PC-3 (cell line): ENCODE data around the gene TIE1. TPM values are rescaled to one million over a fixed set of nuclear protein-coding genes. Genes with fewer than 3 reads are reported as not detected.

ENCODE experiments used
- ATAC-seq: fragments of 200-7000 bp; cut with Tn5 transposase; 2 replicates; pipeline ENCODE4 v1.9.1; 2020; ENCODE audit warnings: mild to moderate bottlenecking, moderate library complexity
- BruUV-seq: library from RNA; stranded (reverse); fragments of 400-500 nt; replicated peaks from 2 replicates; lab custom pipeline; 2021; lab: Mats Ljungman, UMichigan
- CTCF ChIA-PET: fragments of 300-600 bp; sonication (Branson Sonifier 250); formaldehyde crosslinking; loops from one replicate; lab custom pipeline; 2022; ENCODE audit warnings: antibody characterized with exemption; lab: Charles Lee
- POLR2A ChIA-PET: fragments of 300-600 bp; sonication (Branson Sonifier 250); formaldehyde crosslinking; loops from one replicate; lab custom pipeline; 2022; ENCODE audit warnings: antibody characterized with exemption; ENCODE audit not compliant: unreplicated experiment; lab: Charles Lee
- DNase-seq: peaks from one replicate; pipeline ENCODE4 v3.0.0-alpha.2; 2015
- H2AFZ ChIP-seq: fragments of 300-600 bp; sonication (generic); 2 replicates; pipeline ENCODE4 v1.6.0; 2016; ENCODE audit warnings: antibody characterized with exemption, low read length
- H3F3A ChIP-seq: fragments of 300-600 bp; sonication (generic); one replicate; pipeline ENCODE4 v1.6.0; 2017; ENCODE audit warnings: antibody characterized with exemption, low read length, control low read depth, mild to moderate bottlenecking; ENCODE audit not compliant: unreplicated experiment
- H3K27ac ChIP-seq: fragments of 300-600 bp; sonication (generic); 2 replicates; pipeline ENCODE4 v1.5.1; 2016; ENCODE audit warnings: mild to moderate bottlenecking, low read length
- H3K27me3 ChIP-seq: fragments of 300-600 bp; sonication (generic); 2 replicates; pipeline ENCODE4 v1.6.1; 2016; ENCODE audit warnings: low read length, mixed read lengths
- H3K36me3 ChIP-seq: fragments of 300-600 bp; sonication (generic); 2 replicates; pipeline ENCODE4 v1.6.1; 2016; ENCODE audit warnings: low read depth, mixed run types, low read length, mixed read lengths
- H3K4me1 ChIP-seq: fragments of 300-600 bp; sonication (generic); 2 replicates; pipeline ENCODE4 v1.5.1; 2016; ENCODE audit warnings: low read length; ENCODE audit not compliant: insufficient read depth
- H3K4me2 ChIP-seq: fragments of 300-600 bp; sonication (generic); 2 replicates; pipeline ENCODE4 v1.6.0; 2016; ENCODE audit warnings: low read length
- H3K4me3 ChIP-seq: fragments of 300-600 bp; sonication (generic); 2 replicates; pipeline ENCODE4 v1.5.1; 2016; ENCODE audit warnings: mild to moderate bottlenecking, low read length, mixed read lengths
- H3K79me2 ChIP-seq: fragments of 300-600 bp; sonication (generic); 2 replicates; pipeline ENCODE4 v1.6.1; 2017; ENCODE audit warnings: low read length, mixed read lengths
- H3K9ac ChIP-seq: fragments of 300-600 bp; sonication (generic); 2 replicates; pipeline ENCODE4 v1.6.0; 2016; ENCODE audit warnings: mild to moderate bottlenecking, low read length
- H3K9me2 ChIP-seq: fragments of 300-600 bp; sonication (generic); replicated peaks from 2 replicates; pipeline ENCODE4 v1.6.1; 2016; ENCODE audit warnings: mixed run types, low read length, mixed read lengths
- H3K9me3 ChIP-seq: fragments of 300-600 bp; sonication (generic); 2 replicates; pipeline ENCODE4 v1.6.1; 2016; ENCODE audit warnings: low read length, mixed read lengths
- H4K20me1 ChIP-seq: fragments of 300-600 bp; sonication (generic); 2 replicates; pipeline ENCODE4 v1.6.1; 2016; ENCODE audit warnings: low read length, mixed read lengths
- EZH2 ChIP-seq: fragments of 300-600 bp; sonication (generic); IDR thresholded peaks from one replicate; pipeline ENCODE4 v1.6.1; 2017; ENCODE audit warnings: antibody characterized with exemption, mild to moderate bottlenecking, low read length; ENCODE audit not compliant: unreplicated experiment
- EZH2phosphoT487 ChIP-seq: fragments of 300-600 bp; sonication (generic); IDR thresholded peaks from 2 replicates; pipeline ENCODE4 v1.6.1; 2018; ENCODE audit warnings: mild to moderate bottlenecking, antibody characterized with exemption, low read length, borderline replicate concordance
- intact Hi-C: fragments of 100-400 bp; cut with micrococcal nuclease; formaldehyde crosslinking; loops from 2 replicates; pipeline ENCODE4 v1.9.0; 2023
- total RNA-seq: library from RNA; depleted of rRNA; stranded (reverse); fragments of >200 nt; gene quantifications from 2 replicates; pipeline ENCODE4 v1.2.3, GENCODE V29; 2014
- TF ChIP-seq, protein P1 (sequence below): fragments of 300-600 bp; sonication (generic); conservative IDR thresholded peaks from 2 replicates; pipeline ENCODE4 v1.5.1; 2017; ENCODE audit warnings: antibody characterized with exemption, low read depth, mild to moderate bottlenecking, low read length

The TIE1 gene
- total RNA-seq, 1 experiment from 2014 or later: 1.5 TPM

DNA sequence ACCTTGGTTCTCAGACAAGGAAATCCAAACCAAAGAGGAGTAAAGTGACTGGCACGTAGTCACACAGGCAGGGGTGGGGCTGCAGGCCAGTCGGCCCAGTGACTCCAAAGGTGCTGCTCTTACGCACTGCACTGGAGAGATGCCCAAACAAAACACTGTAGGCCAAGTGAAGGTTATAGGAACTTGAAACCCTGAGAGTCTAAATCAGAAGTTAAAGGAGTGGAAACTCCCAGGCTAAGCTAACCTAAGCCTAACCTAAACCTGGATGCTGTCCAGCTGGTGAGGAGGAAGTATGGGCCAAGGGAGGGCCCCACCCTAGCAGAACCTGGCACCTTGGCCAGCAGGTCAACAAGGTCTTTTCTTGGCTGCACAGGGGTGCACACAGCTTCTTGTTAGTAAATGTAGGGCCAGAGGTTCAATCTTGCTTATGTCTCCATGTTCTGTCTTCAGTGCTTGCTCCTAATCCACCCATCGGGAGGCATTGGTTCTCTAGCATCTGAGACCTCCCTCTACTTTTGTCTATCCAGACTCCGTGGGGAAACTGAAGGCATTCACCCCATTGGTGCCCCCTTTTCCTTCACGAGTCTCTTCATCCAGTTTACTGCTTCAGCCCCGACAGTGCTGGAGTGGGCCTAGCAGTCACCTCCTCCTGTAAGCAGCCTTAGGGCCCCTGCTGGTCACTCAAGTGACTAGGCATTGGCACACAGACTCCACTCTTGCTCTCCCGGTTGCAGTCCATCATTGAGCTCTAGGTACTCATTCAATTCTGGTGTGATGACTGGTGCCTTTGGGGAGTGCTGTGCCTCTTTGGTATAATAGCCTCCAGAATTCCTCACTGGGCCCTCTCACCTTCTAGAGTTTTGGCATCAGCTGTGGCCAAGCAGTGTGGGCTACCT, 43.9 kb upstream of the TIE1 start:
- Histone ChIP-seq H3K27ac (no peak overlapping the region), H3K9me3 (0 out of 2 replicates have a peak, but pooled peaks cover 7% of the 10 kb centered on the region), H3F3A (no peaks in the 10 kb centered on the region), H3K4me3 (no peak overlapping the region), H3K4me2 (no peak overlapping the region), H3K4me1 (no peaks in the 10 kb centered on the region), H4K20me1 (no peaks in the 10 kb centered on the region), H3K9ac (no peak overlapping the region), H3K9me2 (no peaks in the 10 kb centered on the region), H3K79me2 (no peaks in the 10 kb centered on the region), H3K27me3 (no peaks in the 10 kb centered on the region), H2AFZ (no peak overlapping the region), H3K36me3 (no peaks in the 10 kb centered on the region)
- DNase-seq (no peak), ATAC-seq (no peak; the same call in 1 of the 2 replicates)
- ChIA-PET CTCF (no interaction called here), POLR2A (no interaction called here)
- TF ChIP-seq, protein P1, sequence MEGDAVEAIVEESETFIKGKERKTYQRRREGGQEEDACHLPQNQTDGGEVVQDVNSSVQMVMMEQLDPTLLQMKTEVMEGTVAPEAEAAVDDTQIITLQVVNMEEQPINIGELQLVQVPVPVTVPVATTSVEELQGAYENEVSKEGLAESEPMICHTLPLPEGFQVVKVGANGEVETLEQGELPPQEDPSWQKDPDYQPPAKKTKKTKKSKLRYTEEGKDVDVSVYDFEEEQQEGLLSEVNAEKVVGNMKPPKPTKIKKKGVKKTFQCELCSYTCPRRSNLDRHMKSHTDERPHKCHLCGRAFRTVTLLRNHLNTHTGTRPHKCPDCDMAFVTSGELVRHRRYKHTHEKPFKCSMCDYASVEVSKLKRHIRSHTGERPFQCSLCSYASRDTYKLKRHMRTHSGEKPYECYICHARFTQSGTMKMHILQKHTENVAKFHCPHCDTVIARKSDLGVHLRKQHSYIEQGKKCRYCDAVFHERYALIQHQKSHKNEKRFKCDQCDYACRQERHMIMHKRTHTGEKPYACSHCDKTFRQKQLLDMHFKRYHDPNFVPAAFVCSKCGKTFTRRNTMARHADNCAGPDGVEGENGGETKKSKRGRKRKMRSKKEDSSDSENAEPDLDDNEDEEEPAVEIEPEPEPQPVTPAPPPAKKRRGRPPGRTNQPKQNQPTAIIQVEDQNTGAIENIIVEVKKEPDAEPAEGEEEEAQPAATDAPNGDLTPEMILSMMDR: no peak
- TF ChIP-seq EZH2phosphoT487 (no peak), EZH2 (no peak)
- BruUV-seq: no TSS peak
- intact Hi-C loops: no loop called here

DNA sequence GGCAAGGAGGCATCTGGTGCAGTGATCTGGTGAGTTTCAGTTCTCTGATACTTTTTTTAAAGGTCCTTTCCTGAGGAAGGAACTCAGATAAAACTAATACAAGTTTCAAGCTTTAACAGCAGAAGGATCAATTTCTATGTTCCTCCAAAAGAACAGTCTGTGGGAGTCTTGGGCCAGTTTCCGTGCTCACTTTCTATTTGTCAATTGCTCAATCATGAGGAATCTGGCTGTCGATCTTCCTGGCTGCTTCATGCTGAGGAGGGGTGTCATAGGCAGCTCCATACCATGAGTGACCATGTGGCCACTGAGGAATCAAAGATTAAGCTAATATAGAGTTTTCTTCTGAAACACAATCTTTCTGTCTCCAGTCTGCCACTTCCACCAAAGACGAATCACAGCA, 42.4 kb upstream of the TIE1 start:
- CTCF ChIA-PET: no interaction called here
- Histone ChIP-seq H3K4me3 (no peak overlapping the region), H3K4me2 (no peak overlapping the region), H3K9me2 (no peaks in the 10 kb centered on the region), H2AFZ (no peak overlapping the region), H3K27ac (no peak overlapping the region), H3F3A (no peaks in the 10 kb centered on the region), H4K20me1 (no peaks in the 10 kb centered on the region), H3K79me2 (no peaks in the 10 kb centered on the region), H3K9me3 (peaks cover 12% of the 10 kb centered on the region), H3K27me3 (no peaks in the 10 kb centered on the region), H3K9ac (no peak overlapping the region), H3K36me3 (no peaks in the 10 kb centered on the region), H3K4me1 (no peaks in the 10 kb centered on the region)
- POLR2A ChIA-PET: no interaction called here
- no peak for TF ChIP-seq EZH2phosphoT487
- no peak for TF ChIP-seq EZH2
- TF ChIP-seq, protein P1: no peak
- intact Hi-C loops: no loop called here
- ATAC-seq: no peak
- DNase-seq: no peak
- no TSS peak for BruUV-seq

DNA sequence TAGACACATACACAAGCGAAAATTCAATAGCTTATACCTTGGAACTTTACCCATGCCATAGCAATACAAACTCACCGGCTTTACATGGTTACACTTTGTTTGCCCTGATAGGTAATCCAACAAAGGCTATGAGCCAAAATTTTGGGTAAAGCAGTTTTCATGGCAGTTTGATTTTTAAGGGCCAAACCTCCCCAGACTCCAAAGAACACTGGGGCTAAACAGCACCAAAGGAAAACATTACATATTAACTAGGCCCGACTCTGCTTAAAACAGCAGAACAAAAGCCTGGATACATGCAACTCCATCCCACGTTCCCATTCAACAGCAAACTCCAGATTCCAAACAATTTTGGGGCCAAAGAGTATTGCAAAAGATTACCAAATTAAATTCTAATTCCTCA, 35.4 kb upstream of the TIE1 start:
- DNase-seq (no peak), ATAC-seq (no peak)
- ChIA-PET CTCF (no interaction called here), POLR2A (no interaction called here)
- peaks cover 6% of the 10 kb centered on the region for H3K4me1 ChIP-seq
- intact Hi-C loops: no loop called here
- H3K27me3 ChIP-seq: no peaks in the 10 kb centered on the region
- H3K27ac ChIP-seq: no peak overlapping the region
- no peak overlapping the region for H3K4me2 ChIP-seq
- H3K79me2 ChIP-seq: no peaks in the 10 kb centered on the region
- no peak overlapping the region for H3K9ac ChIP-seq
- H3K9me3 ChIP-seq: peaks cover 13% of the 10 kb centered on the region
- no peak overlapping the region for H2AFZ ChIP-seq
- no peaks in the 10 kb centered on the region for H3F3A ChIP-seq
- no peak overlapping the region for H3K4me3 ChIP-seq
- H3K9me2 ChIP-seq: no peaks in the 10 kb centered on the region
- no peak for TF ChIP-seq EZH2phosphoT487
- H3K36me3 ChIP-seq: peaks cover 2% of the 10 kb centered on the region; the same call in 1 of the 2 replicates
- no TSS peak for BruUV-seq
- no peaks in the 10 kb centered on the region for H4K20me1 ChIP-seq
